ENCODE results near the gene PCDHGA6. TPM values are rescaled to one million over a fixed set of nuclear protein-coding genes. Genes with fewer than 3 reads are reported as not detected.

PCDHGA6 gene
- total RNA-seq, 6 experiments from 2014 or later = 1.8 to 2.8 (median 2.8) TPM

GRCh38 chr5:141427783-141428426 lies 54.2 kb downstream of the PCDHGA6 start:
- peaks cover 7% of the 10 kb centered on the region for H3K27me3 Mint-ChIP-seq (ENCODE audit: insufficient read depth)
- TF ChIP-seq, protein P1, sequence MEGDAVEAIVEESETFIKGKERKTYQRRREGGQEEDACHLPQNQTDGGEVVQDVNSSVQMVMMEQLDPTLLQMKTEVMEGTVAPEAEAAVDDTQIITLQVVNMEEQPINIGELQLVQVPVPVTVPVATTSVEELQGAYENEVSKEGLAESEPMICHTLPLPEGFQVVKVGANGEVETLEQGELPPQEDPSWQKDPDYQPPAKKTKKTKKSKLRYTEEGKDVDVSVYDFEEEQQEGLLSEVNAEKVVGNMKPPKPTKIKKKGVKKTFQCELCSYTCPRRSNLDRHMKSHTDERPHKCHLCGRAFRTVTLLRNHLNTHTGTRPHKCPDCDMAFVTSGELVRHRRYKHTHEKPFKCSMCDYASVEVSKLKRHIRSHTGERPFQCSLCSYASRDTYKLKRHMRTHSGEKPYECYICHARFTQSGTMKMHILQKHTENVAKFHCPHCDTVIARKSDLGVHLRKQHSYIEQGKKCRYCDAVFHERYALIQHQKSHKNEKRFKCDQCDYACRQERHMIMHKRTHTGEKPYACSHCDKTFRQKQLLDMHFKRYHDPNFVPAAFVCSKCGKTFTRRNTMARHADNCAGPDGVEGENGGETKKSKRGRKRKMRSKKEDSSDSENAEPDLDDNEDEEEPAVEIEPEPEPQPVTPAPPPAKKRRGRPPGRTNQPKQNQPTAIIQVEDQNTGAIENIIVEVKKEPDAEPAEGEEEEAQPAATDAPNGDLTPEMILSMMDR (IDR thresholded peaks at IDR 0.05) = no peak
- H3K4me3 Mint-ChIP-seq = no peak overlapping the region
- DNase-seq = no peak
- peaks cover 54% of the 10 kb centered on the region for H3K36me3 Mint-ChIP-seq (ENCODE audit: low read depth)
- peaks cover 45% of the 10 kb centered on the region for H3K9me3 Mint-ChIP-seq
- H3K4me1 Mint-ChIP-seq (ENCODE audit: low read depth) = peaks cover 29% of the 10 kb centered on the region
- H3K27ac Mint-ChIP-seq = no peak overlapping the region

Other genes with a start within 250 kb of the PCDHGA6 start
- gene PCDHB5, start 238.7 kb upstream of the PCDHGA6 start, total RNA-seq (2021; fragmentation: NEBNext Ultra II Directional; extraction: Animal tissue kit (Norgen Biotek cat#: 25700)) = under 1 TPM; 0.08 to 0.43 (median 0.23) TPM
- gene PCDHB6, start 223.8 kb upstream of the PCDHGA6 start, total RNA-seq (2021; fragmentation: NEBNext Ultra II Directional; extraction: Animal tissue kit (Norgen Biotek cat#: 25700)) = under 1 TPM; 0.14 to 0.94 (median 0.70) TPM
- under 1 TPM; 0.38 to 0.97 (median 0.46) TPM for gene PCDHB7, start 201.2 kb upstream of the PCDHGA6 start, total RNA-seq (2021; fragmentation: NEBNext Ultra II Directional; extraction: Animal tissue kit (Norgen Biotek cat#: 25700))
- 1 to 10 TPM in 4 of 6 experiments, under 1 TPM in 2; 0.88 to 2.9 (median 2.1) TPM for gene PCDHB8, start 196.1 kb upstream of the PCDHGA6 start, total RNA-seq (2021; fragmentation: NEBNext Ultra II Directional; extraction: Animal tissue kit (Norgen Biotek cat#: 25700))
- gene PCDHB16, start 191.5 kb upstream of the PCDHGA6 start, total RNA-seq (2021; fragmentation: NEBNext Ultra II Directional; extraction: Animal tissue kit (Norgen Biotek cat#: 25700)) = 1 to 10 TPM; 1.7 to 4.0 (median 3.5) TPM
- 1 to 10 TPM; 1.0 to 2.5 (median 1.6) TPM for gene PCDHB9, start 186.7 kb upstream of the PCDHGA6 start, total RNA-seq (2021; fragmentation: NEBNext Ultra II Directional; extraction: Animal tissue kit (Norgen Biotek cat#: 25700))
- gene PCDHB10, start 181.5 kb upstream of the PCDHGA6 start, total RNA-seq (2021; fragmentation: NEBNext Ultra II Directional; extraction: Animal tissue kit (Norgen Biotek cat#: 25700)) = 1 to 10 TPM in 4 of 6 experiments, under 1 TPM in 2; 0.78 to 1.3 (median 1.1) TPM
- gene PCDHB11, start 174.3 kb upstream of the PCDHGA6 start, total RNA-seq (2021; fragmentation: NEBNext Ultra II Directional; extraction: Animal tissue kit (Norgen Biotek cat#: 25700)) = under 1 TPM; 0.33 to 0.54 (median 0.47) TPM
- under 1 TPM; 0.51 to 0.83 (median 0.63) TPM for gene PCDHB12, start 165.2 kb upstream of the PCDHGA6 start, total RNA-seq (2021; fragmentation: NEBNext Ultra II Directional; extraction: Animal tissue kit (Norgen Biotek cat#: 25700))
- 1 to 10 TPM; 3.0 to 4.5 (median 3.8) TPM for gene PCDHB13, start 160.0 kb upstream of the PCDHGA6 start, total RNA-seq (2021; fragmentation: NEBNext Ultra II Directional; extraction: Animal tissue kit (Norgen Biotek cat#: 25700))
- gene PCDHB14, start 150.5 kb upstream of the PCDHGA6 start, total RNA-seq (2021; fragmentation: NEBNext Ultra II Directional; extraction: Animal tissue kit (Norgen Biotek cat#: 25700)) = 1 to 10 TPM; 1.8 to 3.5 (median 2.7) TPM
- 1 to 10 TPM in 3 of 6 experiments, under 1 TPM in 3; 0.45 to 1.4 (median 0.99) TPM for gene PCDHB15, start 128.5 kb upstream of the PCDHGA6 start, total RNA-seq (2021; fragmentation: NEBNext Ultra II Directional; extraction: Animal tissue kit (Norgen Biotek cat#: 25700))
- under 1 TPM in 1 of 6 experiments, not detected in 5; 0.17 TPM for gene SLC25A2, start 69.8 kb upstream of the PCDHGA6 start, total RNA-seq (2021; fragmentation: NEBNext Ultra II Directional; extraction: Animal tissue kit (Norgen Biotek cat#: 25700))
- 10 to 100 TPM; 72.7 to 98.9 (median 74.8) TPM for gene TAF7, start 53.1 kb upstream of the PCDHGA6 start, total RNA-seq (2021; fragmentation: NEBNext Ultra II Directional; extraction: Animal tissue kit (Norgen Biotek cat#: 25700))
- 1 to 10 TPM in 4 of 6 experiments, under 1 TPM in 2; 0.91 to 1.6 (median 1.2) TPM for gene PCDHGA1, start 43.4 kb upstream of the PCDHGA6 start, total RNA-seq (2021; fragmentation: NEBNext Ultra II Directional; extraction: Animal tissue kit (Norgen Biotek cat#: 25700))
- 1 to 10 TPM; 1.3 to 3.7 (median 1.5) TPM for gene PCDHGA2, start 35.1 kb upstream of the PCDHGA6 start, total RNA-seq (2021; fragmentation: NEBNext Ultra II Directional; extraction: Animal tissue kit (Norgen Biotek cat#: 25700))
- gene PCDHGA3, start 30.1 kb upstream of the PCDHGA6 start, total RNA-seq (2021; fragmentation: NEBNext Ultra II Directional; extraction: Animal tissue kit (Norgen Biotek cat#: 25700)) = 10 to 100 TPM in 1 of 6 experiments, 1 to 10 TPM in 5; 1.9 to 10.2 (median 2.7) TPM
- 1 to 10 TPM; 2.6 to 4.5 (median 3.4) TPM for gene PCDHGB1, start 23.8 kb upstream of the PCDHGA6 start, total RNA-seq (2021; fragmentation: NEBNext Ultra II Directional; extraction: Animal tissue kit (Norgen Biotek cat#: 25700))
- gene PCDHGA4, start 18.9 kb upstream of the PCDHGA6 start, total RNA-seq (2021; fragmentation: NEBNext Ultra II Directional; extraction: Animal tissue kit (Norgen Biotek cat#: 25700)) = 1 to 10 TPM; 3.6 to 6.3 (median 5.2) TPM
- gene PCDHGB2, start 13.9 kb upstream of the PCDHGA6 start, total RNA-seq (2021; fragmentation: NEBNext Ultra II Directional; extraction: Animal tissue kit (Norgen Biotek cat#: 25700)) = 10 to 100 TPM in 1 of 6 experiments, 1 to 10 TPM in 5; 4.4 to 10.3 (median 5.5) TPM
- 1 to 10 TPM in 3 of 6 experiments, under 1 TPM in 3; 0.74 to 1.8 (median 1.0) TPM for gene PCDHGA5, start 9.7 kb upstream of the PCDHGA6 start, total RNA-seq (2021; fragmentation: NEBNext Ultra II Directional; extraction: Animal tissue kit (Norgen Biotek cat#: 25700))
- 1 to 10 TPM; 3.9 to 4.5 (median 4.3) TPM for gene PCDHGB3, start 3.6 kb upstream of the PCDHGA6 start, total RNA-seq (2021; fragmentation: NEBNext Ultra II Directional; extraction: Animal tissue kit (Norgen Biotek cat#: 25700))
- 10 to 100 TPM in 4 of 6 experiments, 1 to 10 TPM in 2; 2.4 to 12.5 (median 11.6) TPM for gene PCDHGA7, start 8.9 kb downstream of the PCDHGA6 start, total RNA-seq (2021; fragmentation: NEBNext Ultra II Directional; extraction: Animal tissue kit (Norgen Biotek cat#: 25700))
- 10 to 100 TPM in 4 of 6 experiments, 1 to 10 TPM in 2; 2.4 to 19.6 (median 16.6) TPM for gene PCDHGB4, start 13.8 kb downstream of the PCDHGA6 start, total RNA-seq (2021; fragmentation: NEBNext Ultra II Directional; extraction: Animal tissue kit (Norgen Biotek cat#: 25700))
- gene PCDHGA8, start 18.7 kb downstream of the PCDHGA6 start, total RNA-seq (2021; fragmentation: NEBNext Ultra II Directional; extraction: Animal tissue kit (Norgen Biotek cat#: 25700)) = 1 to 10 TPM in 1 of 6 experiments, under 1 TPM in 5; 0.52 to 1.0 (median 0.90) TPM
- gene PCDHGB5, start 24.1 kb downstream of the PCDHGA6 start, total RNA-seq (2021; fragmentation: NEBNext Ultra II Directional; extraction: Animal tissue kit (Norgen Biotek cat#: 25700)) = 10 to 100 TPM in 2 of 6 experiments, 1 to 10 TPM in 4; 8.8 to 14.6 (median 9.6) TPM
- gene PCDHGA9, start 28.9 kb downstream of the PCDHGA6 start, total RNA-seq (2021; fragmentation: NEBNext Ultra II Directional; extraction: Animal tissue kit (Norgen Biotek cat#: 25700)) = 1 to 10 TPM in 2 of 6 experiments, under 1 TPM in 4; 0.69 to 1.6 (median 0.88) TPM
- 1 to 10 TPM in 4 of 6 experiments, under 1 TPM in 2; 0.79 to 1.4 (median 1.1) TPM for gene PCDHGB6, start 34.1 kb downstream of the PCDHGA6 start, total RNA-seq (2021; fragmentation: NEBNext Ultra II Directional; extraction: Animal tissue kit (Norgen Biotek cat#: 25700))
- gene PCDHGA10, start 39.1 kb downstream of the PCDHGA6 start, total RNA-seq (2021; fragmentation: NEBNext Ultra II Directional; extraction: Animal tissue kit (Norgen Biotek cat#: 25700)) = 1 to 10 TPM in 1 of 6 experiments, under 1 TPM in 5; 0.61 to 1.3 (median 0.78) TPM
- gene PCDHGB7, start 43.8 kb downstream of the PCDHGA6 start, total RNA-seq (2021; fragmentation: NEBNext Ultra II Directional; extraction: Animal tissue kit (Norgen Biotek cat#: 25700)) = 10 to 100 TPM in 2 of 6 experiments, 1 to 10 TPM in 4; 5.8 to 21.7 (median 6.8) TPM
- gene PCDHGA11, start 47.2 kb downstream of the PCDHGA6 start, total RNA-seq (2021; fragmentation: NEBNext Ultra II Directional; extraction: Animal tissue kit (Norgen Biotek cat#: 25700)) = 10 to 100 TPM in 3 of 6 experiments, 1 to 10 TPM in 3; 2.3 to 11.4 (median 9.8) TPM
- 10 to 100 TPM in 4 of 6 experiments, 1 to 10 TPM in 2; 8.8 to 21.0 (median 18.9) TPM for gene PCDHGA12, start 56.6 kb downstream of the PCDHGA6 start, total RNA-seq (2021; fragmentation: NEBNext Ultra II Directional; extraction: Animal tissue kit (Norgen Biotek cat#: 25700))
- gene PCDHGC3, start 102.1 kb downstream of the PCDHGA6 start, total RNA-seq (2021; fragmentation: NEBNext Ultra II Directional; extraction: Animal tissue kit (Norgen Biotek cat#: 25700)) = 100 to 1,000 TPM; 126 to 150 (median 132) TPM
- gene PCDHGC4, start 111.1 kb downstream of the PCDHGA6 start, total RNA-seq (2021; fragmentation: NEBNext Ultra II Directional; extraction: Animal tissue kit (Norgen Biotek cat#: 25700)) = 1 to 10 TPM in 1 of 6 experiments, under 1 TPM in 5; 0.34 to 1.4 (median 0.62) TPM
- gene PCDHGC5, start 115.2 kb downstream of the PCDHGA6 start, total RNA-seq (2021; fragmentation: NEBNext Ultra II Directional; extraction: Animal tissue kit (Norgen Biotek cat#: 25700)) = 1 to 10 TPM; 2.3 to 5.7 (median 2.7) TPM
- gene DIAPH1, start 245.1 kb downstream of the PCDHGA6 start, total RNA-seq (2021; fragmentation: NEBNext Ultra II Directional; extraction: Animal tissue kit (Norgen Biotek cat#: 25700)) = 100 to 1,000 TPM; 105 to 119 (median 109) TPM

All from HFFc6 (cell line).